Ishikawa (cell line): ENCODE measurements around the gene RASL10B.
A peak's percentile ranks its signal among the peaks of the same experiment; 100 is the strongest.

ENCODE experiments used
- CEBPB ChIP-seq: IDR thresholded peaks from 2 replicates; pipeline ENCODE4 v1.6.1; 2012
- CREB1 ChIP-seq: IDR thresholded peaks from 2 replicates; pipeline ENCODE4 v1.6.1; 2012; ENCODE audit warnings: low read depth
- EP300 ChIP-seq: IDR thresholded peaks from 2 replicates; pipeline ENCODE4 v1.6.1; 2012; ENCODE audit warnings: borderline replicate concordance
- FOXM1 ChIP-seq: IDR thresholded peaks from 2 replicates; pipeline ENCODE4 v1.6.1; 2012; ENCODE audit warnings: low read depth, borderline replicate concordance
- NFIC ChIP-seq: IDR thresholded peaks from 2 replicates; pipeline ENCODE4 v1.6.1; 2012
- RAD21 ChIP-seq: IDR thresholded peaks from 2 replicates; pipeline ENCODE4 v1.6.1; 2012; ENCODE audit warnings: low read depth
- REST ChIP-seq: IDR thresholded peaks from 2 replicates; pipeline ENCODE4 v1.6.1; 2012; ENCODE audit warnings: low read depth, mild to moderate bottlenecking
- TAF1 ChIP-seq: IDR thresholded peaks from 2 replicates; pipeline ENCODE4 v1.6.1; 2012; ENCODE audit warnings: low read depth, mild to moderate bottlenecking
- TEAD4 ChIP-seq: IDR thresholded peaks from 2 replicates; pipeline ENCODE4 v1.6.1; 2012
- YY1 ChIP-seq: IDR thresholded peaks from 2 replicates; pipeline ENCODE4 v1.6.1; 2012; ENCODE audit warnings: low read depth
- TF ChIP-seq, protein P1 (sequence below): IDR thresholded peaks from 2 replicates; pipeline ENCODE4 v1.6.1; 2012

GRCh38 chr17:35766903-35767510, 35.6 kb downstream of the RASL10B start:
- TF ChIP-seq RAD21 (peak; percentile 59), YY1 (no peak), EP300 (no peak), CEBPB (no peak), REST (no peak), TAF1 (no peak), FOXM1 (no peak), CREB1 (no peak), TEAD4 (no peak), NFIC (no peak)
- TF ChIP-seq, protein P1, sequence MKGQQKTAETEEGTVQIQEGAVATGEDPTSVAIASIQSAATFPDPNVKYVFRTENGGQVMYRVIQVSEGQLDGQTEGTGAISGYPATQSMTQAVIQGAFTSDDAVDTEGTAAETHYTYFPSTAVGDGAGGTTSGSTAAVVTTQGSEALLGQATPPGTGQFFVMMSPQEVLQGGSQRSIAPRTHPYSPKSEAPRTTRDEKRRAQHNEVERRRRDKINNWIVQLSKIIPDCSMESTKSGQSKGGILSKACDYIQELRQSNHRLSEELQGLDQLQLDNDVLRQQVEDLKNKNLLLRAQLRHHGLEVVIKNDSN: no peak
